ENCODE data around the gene SLC9A1. TPM values are rescaled to one million over a fixed set of nuclear protein-coding genes. Genes with fewer than 3 reads are reported as not detected.

The SLC9A1 gene
- total RNA-seq, 6 experiments from 2014 or later: 37.1 to 51.0 (median 44.7) TPM

DNA sequence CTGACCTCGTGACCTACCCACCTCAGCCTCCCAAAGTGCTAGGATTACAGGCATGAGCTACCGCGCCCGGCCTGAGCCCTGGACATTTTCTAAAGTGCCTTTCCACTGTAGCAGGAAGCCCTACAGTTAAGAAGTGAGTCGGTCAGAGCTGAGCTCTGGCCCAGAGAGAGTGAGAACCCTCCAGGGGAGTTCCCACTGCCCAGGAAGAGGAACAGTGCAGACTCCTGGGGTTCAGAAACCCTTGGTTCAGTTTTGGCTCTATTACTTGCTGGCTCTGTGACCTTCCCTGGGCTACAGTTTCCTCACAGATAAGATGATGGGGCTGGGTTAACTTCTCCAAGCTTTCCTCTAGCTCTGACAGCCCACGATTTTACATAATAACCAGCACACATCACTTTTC lies 20.9 kb downstream of the SLC9A1 start:
- H3K9me3 Mint-ChIP-seq: no peaks in the 10 kb centered on the region
- no peak overlapping the region for H3K4me3 Mint-ChIP-seq
- H3K27ac Mint-ChIP-seq: no peak overlapping the region
- peaks cover 1% of the 10 kb centered on the region for H3K27me3 Mint-ChIP-seq (ENCODE audit: insufficient read depth)
- no peaks in the 10 kb centered on the region for H3K36me3 Mint-ChIP-seq (ENCODE audit: low read depth)
- peaks cover 28% of the 10 kb centered on the region for H3K4me1 Mint-ChIP-seq (ENCODE audit: low read depth)
- TF ChIP-seq, protein P1, sequence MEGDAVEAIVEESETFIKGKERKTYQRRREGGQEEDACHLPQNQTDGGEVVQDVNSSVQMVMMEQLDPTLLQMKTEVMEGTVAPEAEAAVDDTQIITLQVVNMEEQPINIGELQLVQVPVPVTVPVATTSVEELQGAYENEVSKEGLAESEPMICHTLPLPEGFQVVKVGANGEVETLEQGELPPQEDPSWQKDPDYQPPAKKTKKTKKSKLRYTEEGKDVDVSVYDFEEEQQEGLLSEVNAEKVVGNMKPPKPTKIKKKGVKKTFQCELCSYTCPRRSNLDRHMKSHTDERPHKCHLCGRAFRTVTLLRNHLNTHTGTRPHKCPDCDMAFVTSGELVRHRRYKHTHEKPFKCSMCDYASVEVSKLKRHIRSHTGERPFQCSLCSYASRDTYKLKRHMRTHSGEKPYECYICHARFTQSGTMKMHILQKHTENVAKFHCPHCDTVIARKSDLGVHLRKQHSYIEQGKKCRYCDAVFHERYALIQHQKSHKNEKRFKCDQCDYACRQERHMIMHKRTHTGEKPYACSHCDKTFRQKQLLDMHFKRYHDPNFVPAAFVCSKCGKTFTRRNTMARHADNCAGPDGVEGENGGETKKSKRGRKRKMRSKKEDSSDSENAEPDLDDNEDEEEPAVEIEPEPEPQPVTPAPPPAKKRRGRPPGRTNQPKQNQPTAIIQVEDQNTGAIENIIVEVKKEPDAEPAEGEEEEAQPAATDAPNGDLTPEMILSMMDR (IDR thresholded peaks at IDR 0.05): no peak
- DNase-seq: no peak

DNA sequence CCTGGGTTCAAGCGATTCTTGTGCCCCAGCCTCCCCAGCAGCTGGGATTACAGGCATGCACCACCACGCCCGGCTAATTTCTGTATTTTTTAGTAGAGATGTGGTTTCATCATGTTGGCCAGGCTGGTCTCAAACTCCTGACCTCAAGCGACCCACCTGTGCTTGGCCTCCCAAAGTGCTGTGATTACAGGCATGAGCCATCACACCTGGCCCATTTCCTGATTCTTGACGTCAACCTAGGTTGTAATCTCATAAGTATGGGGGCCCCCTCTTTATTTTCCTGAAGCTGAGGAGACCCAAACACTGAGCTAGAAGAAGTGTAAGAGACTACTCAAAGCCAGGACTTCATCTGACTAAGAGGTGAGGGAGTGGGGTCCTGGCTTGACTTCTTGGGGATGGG lies 21.8 kb downstream of the SLC9A1 start:
- DNase-seq: no peak
- Mint-ChIP-seq H3K27ac (no peak overlapping the region), H3K4me3 (no peak overlapping the region), H3K4me1 (ENCODE audit: low read depth) (peaks cover 20% of the 10 kb centered on the region), H3K36me3 (ENCODE audit: low read depth) (no peaks in the 10 kb centered on the region), H3K9me3 (no peaks in the 10 kb centered on the region), H3K27me3 (ENCODE audit: insufficient read depth) (peaks cover 1% of the 10 kb centered on the region)
- TF ChIP-seq, protein P1 (IDR thresholded peaks at IDR 0.05): no peak

DNA sequence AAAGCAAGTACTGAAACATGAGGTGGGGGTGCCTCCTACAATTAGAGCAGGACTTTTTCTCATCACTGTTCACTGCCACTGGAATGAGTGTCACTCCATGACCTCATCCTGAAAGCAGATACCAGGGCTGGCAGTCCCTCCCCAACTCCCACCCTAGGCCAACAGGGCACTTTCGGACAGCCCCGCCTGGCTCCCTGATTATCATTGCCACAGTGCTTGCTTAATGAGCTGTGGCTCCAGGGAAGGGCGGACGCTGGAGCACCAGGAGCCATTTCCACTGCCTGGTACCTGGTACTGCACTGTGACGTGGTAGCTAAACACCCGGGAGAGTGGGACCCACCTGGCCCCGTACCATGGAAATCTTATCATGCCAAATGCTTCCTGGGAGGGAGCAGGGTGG lies 22.3 kb downstream of the SLC9A1 start:
- Mint-ChIP-seq H3K4me1 (ENCODE audit: low read depth) (peaks cover 15% of the 10 kb centered on the region), H3K27ac (no peak overlapping the region), H3K27me3 (ENCODE audit: insufficient read depth) (peaks cover 1% of the 10 kb centered on the region), H3K9me3 (no peaks in the 10 kb centered on the region), H3K4me3 (no peak overlapping the region), H3K36me3 (ENCODE audit: low read depth) (no peaks in the 10 kb centered on the region)
- DNase-seq: no peak
- TF ChIP-seq, protein P1 (IDR thresholded peaks at IDR 0.05): no peak

DNA sequence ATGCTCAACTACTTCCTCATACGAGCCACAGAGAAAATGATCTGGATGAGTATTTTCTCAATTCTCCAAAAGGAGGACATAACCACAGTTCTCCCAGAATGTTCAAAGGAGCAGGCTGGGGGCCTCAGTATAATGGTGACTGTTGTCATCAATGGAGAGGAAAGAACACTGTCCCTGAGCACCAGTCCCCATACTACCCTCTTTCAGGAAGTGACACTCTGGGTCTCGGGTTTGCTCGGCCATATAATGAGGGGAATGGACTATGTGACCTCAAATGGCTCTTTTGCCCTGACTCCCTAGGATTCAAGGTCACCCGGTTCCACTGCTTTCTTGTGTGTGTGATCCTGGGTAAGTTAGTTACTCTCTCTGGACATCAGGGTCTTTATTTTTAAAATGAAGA lies 22.8 kb downstream of the SLC9A1 start:
- no peak overlapping the region for H3K4me3 Mint-ChIP-seq
- DNase-seq: no peak
- no peak overlapping the region for H3K27ac Mint-ChIP-seq
- TF ChIP-seq, protein P1 (IDR thresholded peaks at IDR 0.05): no peak
- peaks cover 10% of the 10 kb centered on the region for H3K4me1 Mint-ChIP-seq (ENCODE audit: low read depth)
- H3K36me3 Mint-ChIP-seq (ENCODE audit: low read depth): no peaks in the 10 kb centered on the region
- no peaks in the 10 kb centered on the region for H3K9me3 Mint-ChIP-seq
- H3K27me3 Mint-ChIP-seq (ENCODE audit: insufficient read depth): peaks cover 1% of the 10 kb centered on the region

DNA sequence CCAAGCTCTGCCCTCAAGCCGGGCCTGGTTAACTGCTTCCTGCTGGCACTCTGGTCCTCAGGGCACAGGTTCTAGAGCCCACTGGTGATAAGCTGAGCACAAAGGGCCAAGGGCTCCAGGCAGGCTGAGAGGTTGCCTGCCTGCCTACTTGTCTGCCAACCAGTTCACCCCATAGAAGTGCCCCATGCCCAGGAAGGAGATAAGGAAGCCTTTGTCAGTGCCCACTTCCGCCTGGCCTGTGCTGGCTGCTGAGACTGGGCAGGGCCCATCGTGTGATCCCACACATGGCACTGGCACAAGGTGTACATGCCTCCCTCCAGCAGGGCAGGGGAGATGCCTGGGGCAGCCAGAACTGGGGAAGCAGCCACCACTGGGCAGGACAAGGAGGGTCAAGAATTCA lies 24.1 kb downstream of the SLC9A1 start:
- DNase-seq: no peak
- Mint-ChIP-seq H3K36me3 (ENCODE audit: low read depth) (no peaks in the 10 kb centered on the region), H3K4me1 (ENCODE audit: low read depth) (no peaks in the 10 kb centered on the region), H3K9me3 (no peaks in the 10 kb centered on the region), H3K27me3 (ENCODE audit: insufficient read depth) (no peaks in the 10 kb centered on the region; the same call in 1 of the 2 replicates), H3K4me3 (no peak overlapping the region), H3K27ac (no peak overlapping the region)
- TF ChIP-seq, protein P1 (IDR thresholded peaks at IDR 0.05): no peak

DNA sequence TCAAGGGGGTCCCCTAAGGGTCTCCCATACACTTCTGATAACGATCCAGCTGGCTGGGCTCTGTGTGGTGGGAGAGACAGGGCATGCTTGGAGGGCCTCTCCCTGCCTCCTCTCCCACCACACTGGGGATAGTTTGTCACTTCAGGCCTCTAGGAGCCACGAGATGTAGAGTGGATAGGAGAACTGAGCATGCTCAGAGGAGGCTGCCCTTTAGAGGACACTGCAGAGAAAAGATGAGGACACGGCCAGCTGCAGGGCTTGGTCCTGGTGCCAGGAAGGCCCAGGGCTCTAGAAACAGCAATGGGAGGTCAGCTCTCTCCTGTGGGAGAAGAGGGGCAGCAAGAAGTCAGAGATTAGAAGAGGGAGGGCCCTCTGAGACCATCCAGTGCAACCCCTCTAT lies 25.7 kb downstream of the SLC9A1 start:
- H3K4me3 Mint-ChIP-seq: no peak overlapping the region
- no peak overlapping the region for H3K27ac Mint-ChIP-seq
- no peaks in the 10 kb centered on the region for H3K36me3 Mint-ChIP-seq (ENCODE audit: low read depth)
- TF ChIP-seq, protein P1 (IDR thresholded peaks at IDR 0.05): no peak
- H3K4me1 Mint-ChIP-seq (ENCODE audit: low read depth): peaks cover 2% of the 10 kb centered on the region; the same call in 1 of the 2 replicates
- no peaks in the 10 kb centered on the region for H3K9me3 Mint-ChIP-seq
- H3K27me3 Mint-ChIP-seq (ENCODE audit: insufficient read depth): peaks cover 2% of the 10 kb centered on the region
- DNase-seq: no peak

Measured in HFFc6 (cell line).